Measurements from ENCODE around the gene ZFYVE19.

Gene ZFYVE19

GRCh38 chr15:40770147-40770721 lies 36.7 kb upstream of the ZFYVE19 start:
- peak overlapping the region in 1 of 2 donors; percentile 51 for H3K27ac ChIP-seq
- no peak for TF ChIP-seq CTCF (IDR thresholded peaks at IDR 0.05)
- DNase-seq (ENCODE audit: low spot score), result no peak
- no peak overlapping the region for H3K4me3 ChIP-seq

GRCh38 chr15:40771242-40771641 lies 35.6 kb upstream of the ZFYVE19 start:
- Histone ChIP-seq H3K4me3 (no peak overlapping the region), H3K27ac (no peak overlapping the region)
- TF ChIP-seq CTCF (IDR thresholded peaks at IDR 0.05), result no peak
- no peak for DNase-seq (ENCODE audit: low spot score)

GRCh38 chr15:40772014-40772413 lies 34.9 kb upstream of the ZFYVE19 start:
- no peak for TF ChIP-seq CTCF (IDR thresholded peaks at IDR 0.05)
- DNase-seq (ENCODE audit: low spot score), result no peak
- no peak overlapping the region for H3K4me3 ChIP-seq

GRCh38 chr15:40773496-40773895 lies 33.4 kb upstream of the ZFYVE19 start:
- DNase-seq (ENCODE audit: low spot score), result no peak
- Histone ChIP-seq H3K4me3 (no peak overlapping the region), H3K27ac (no peak overlapping the region)
- TF ChIP-seq CTCF (IDR thresholded peaks at IDR 0.05), result no peak

More at GRCh38 chr15:40772014-40772413, 34.9 kb upstream of the ZFYVE19 start:
- H3K27ac ChIP-seq, result no peak overlapping the region

- DNase-seq (ENCODE audit: low spot score), result no peak
- H3K27ac ChIP-seq, result no peak overlapping the region
- no peak overlapping the region for H3K4me3 ChIP-seq
- no peak for TF ChIP-seq CTCF (IDR thresholded peaks at IDR 0.05)
Measured at GRCh38 chr15:40773902-40774301, 33.0 kb upstream of the ZFYVE19 start.

- no peak for TF ChIP-seq CTCF (IDR thresholded peaks at IDR 0.05)
- Histone ChIP-seq H3K27ac (no peak overlapping the region), H3K4me3 (no peak overlapping the region)
- no peak for DNase-seq (ENCODE audit: low spot score)
Measured at GRCh38 chr15:40775007-40775406, 31.9 kb upstream of the ZFYVE19 start.

GRCh38 chr15:40775740-40776536 lies 31.0 kb upstream of the ZFYVE19 start:
- Histone ChIP-seq H3K27ac (no peak overlapping the region), H3K4me3 (no peak overlapping the region)
- no peak for TF ChIP-seq CTCF (IDR thresholded peaks at IDR 0.05)
- DNase-seq (ENCODE audit: low spot score), result no peak

All from coronary artery (tissue), 2 donors.